Upper lobe of left lung (tissue), 6 donors: ENCODE measurements around the gene PRKCA. TPM values are rescaled to one million over a fixed set of nuclear protein-coding genes. Genes with fewer than 3 reads are reported as not detected.

Experiments used
- ATAC-seq, 2 donors: fragments of 200-7000 bp; cut with Tn5 transposase; one replicate each; pipeline ENCODE4 v1.9.1; 2022; ENCODE audit warnings: mild to moderate bottlenecking in 2 of 2, moderate library complexity in 2 of 2; ENCODE audit not compliant: low FRiP score in 2 of 2
- DNase-seq, 2 donors: peaks; one replicate each; pipeline ENCODE4 v3.0.0-alpha.2; 2019 to 2020
- H3K27ac ChIP-seq, 4 donors: fragments of 200-600 bp; sonication (generic); one replicate each; pipeline ENCODE4 v1.5.1; 2016 to 2019
- H3K27me3 ChIP-seq, 4 donors: fragments of 200-600 bp; sonication (generic); one replicate each; pipeline ENCODE4 v1.5.1; 2017 to 2019
- H3K36me3 ChIP-seq, 4 donors: fragments of 200-600 bp; sonication (generic); one replicate each; pipeline ENCODE4 v1.5.1; 2016 to 2019
- H3K4me1 ChIP-seq, 4 donors: fragments of 200-600 bp; sonication (generic); one replicate each; pipeline ENCODE4 v1.5.1; 2018 to 2019
- H3K4me3 ChIP-seq, 4 donors: fragments of 200-600 bp; sonication (generic); one replicate each; pipeline ENCODE4 v1.5.1; 2017 to 2019; ENCODE audit warnings: mild to moderate bottlenecking in 2 of 4, moderate library complexity in 1 of 4
- H3K9me3 ChIP-seq, 4 donors: fragments of 200-600 bp; sonication (generic); one replicate each; pipeline ENCODE4 v1.5.1; 2018 to 2019
- EP300 ChIP-seq, 4 donors: sonication (generic); formaldehyde crosslinking; IDR thresholded peaks; one replicate each; pipeline ENCODE4 v1.5.1; 2017; ENCODE audit warnings: antibody characterized with exemption in 4 of 4, control low read depth in 2 of 4
- POLR2A ChIP-seq, 4 donors: fragments of 450-650 bp; IDR thresholded peaks; one replicate each; pipeline ENCODE4 v1.5.1; 2016 to 2017; ENCODE audit warnings: antibody characterized with exemption in 4 of 4, mild to moderate bottlenecking in 2 of 4
- POLR2AphosphoS5 ChIP-seq, 2 donors: sonication (generic); formaldehyde crosslinking; IDR thresholded peaks; one replicate each; pipeline ENCODE4 v1.5.1; 2017; ENCODE audit warnings: antibody characterized with exemption in 2 of 2
- whole genome bisulfite sequencing, 2 donors: methylation state at CpG; one replicate each; pipeline ENCODE4 v1.1.5; 2017 to 2018; 5-methylcytosine and 5-hydroxymethylcytosine counted together
- total RNA-seq, 6 donors: library from RNA; depleted of rRNA in 4 of 6; stranded (reverse); fragments of >200 nt in 4 of 6; gene quantifications; one replicate each; pipeline versions ENCODE4 v1.1.0 to v1.2.1, GENCODE V29; 2016 to 2021
- TF ChIP-seq, protein P1 (sequence below), 6 experiments: fragments of 450-650 bp in 4 of 6; fragments of 200-600 bp in 2 of 6; sonication (generic) in 2 of 6; IDR thresholded peaks; one replicate each; pipeline ENCODE4 v1.5.1; 2016 to 2019; ENCODE audit warnings: antibody characterized with exemption in 6 of 6
- donor health status: DM: no; HTN: no; CAD: no; lungs with moderate emphysema.
- donor health status: DM: no; HTN: yes; CAD: no; lungs with severe emphysema.

PRKCA gene
- total RNA-seq, 6 donors from 2014 or later: 10.9 to 29.3 (median 18.0) TPM

DNA sequence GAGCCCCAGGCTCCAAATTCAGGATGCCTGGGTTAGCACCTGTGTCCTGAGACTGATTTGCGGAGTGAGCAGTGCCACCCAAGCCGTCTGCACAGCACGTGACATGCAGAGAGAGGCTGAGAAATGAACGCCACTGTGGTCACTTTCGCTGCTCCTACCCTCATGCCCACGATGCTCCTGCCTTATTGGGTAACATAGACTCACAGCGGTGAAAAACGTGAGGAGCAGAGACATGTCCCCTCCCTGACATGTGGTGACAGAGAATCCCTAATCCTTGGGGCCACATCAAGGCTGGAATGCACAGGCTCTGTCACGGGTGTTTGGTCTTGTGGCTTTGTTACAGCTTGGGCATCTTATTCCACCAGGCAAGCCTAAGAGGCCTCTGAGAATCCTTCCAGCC lies 480.4 kb downstream of the PRKCA start:
- no peak for ATAC-seq
- Histone ChIP-seq H3K4me3 (no peak overlapping the region), H3K27me3 (no peaks in the 10 kb centered on the region), H3K36me3 (peaks cover 0 to 5% (median 2%) of the 10 kb centered on the region in 4 donors), H3K4me1 (peaks cover 0 to 12% (median 4%) of the 10 kb centered on the region in 4 donors), H3K9me3 (no peaks in the 10 kb centered on the region), H3K27ac (no peak overlapping the region)
- no peak for DNase-seq
- TF ChIP-seq POLR2AphosphoS5 (IDR thresholded peaks at IDR 0.05): no peak
- TF ChIP-seq POLR2A (IDR thresholded peaks at IDR 0.05): no peak
- TF ChIP-seq, protein P1, sequence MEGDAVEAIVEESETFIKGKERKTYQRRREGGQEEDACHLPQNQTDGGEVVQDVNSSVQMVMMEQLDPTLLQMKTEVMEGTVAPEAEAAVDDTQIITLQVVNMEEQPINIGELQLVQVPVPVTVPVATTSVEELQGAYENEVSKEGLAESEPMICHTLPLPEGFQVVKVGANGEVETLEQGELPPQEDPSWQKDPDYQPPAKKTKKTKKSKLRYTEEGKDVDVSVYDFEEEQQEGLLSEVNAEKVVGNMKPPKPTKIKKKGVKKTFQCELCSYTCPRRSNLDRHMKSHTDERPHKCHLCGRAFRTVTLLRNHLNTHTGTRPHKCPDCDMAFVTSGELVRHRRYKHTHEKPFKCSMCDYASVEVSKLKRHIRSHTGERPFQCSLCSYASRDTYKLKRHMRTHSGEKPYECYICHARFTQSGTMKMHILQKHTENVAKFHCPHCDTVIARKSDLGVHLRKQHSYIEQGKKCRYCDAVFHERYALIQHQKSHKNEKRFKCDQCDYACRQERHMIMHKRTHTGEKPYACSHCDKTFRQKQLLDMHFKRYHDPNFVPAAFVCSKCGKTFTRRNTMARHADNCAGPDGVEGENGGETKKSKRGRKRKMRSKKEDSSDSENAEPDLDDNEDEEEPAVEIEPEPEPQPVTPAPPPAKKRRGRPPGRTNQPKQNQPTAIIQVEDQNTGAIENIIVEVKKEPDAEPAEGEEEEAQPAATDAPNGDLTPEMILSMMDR (IDR thresholded peaks at IDR 0.05): no peak
- no peak for TF ChIP-seq EP300 (IDR thresholded peaks at IDR 0.05)
- 89 to 90% methylated on average over 6 to 9 of the region's 9 CpGs for WGBS, 2 donors

DNA sequence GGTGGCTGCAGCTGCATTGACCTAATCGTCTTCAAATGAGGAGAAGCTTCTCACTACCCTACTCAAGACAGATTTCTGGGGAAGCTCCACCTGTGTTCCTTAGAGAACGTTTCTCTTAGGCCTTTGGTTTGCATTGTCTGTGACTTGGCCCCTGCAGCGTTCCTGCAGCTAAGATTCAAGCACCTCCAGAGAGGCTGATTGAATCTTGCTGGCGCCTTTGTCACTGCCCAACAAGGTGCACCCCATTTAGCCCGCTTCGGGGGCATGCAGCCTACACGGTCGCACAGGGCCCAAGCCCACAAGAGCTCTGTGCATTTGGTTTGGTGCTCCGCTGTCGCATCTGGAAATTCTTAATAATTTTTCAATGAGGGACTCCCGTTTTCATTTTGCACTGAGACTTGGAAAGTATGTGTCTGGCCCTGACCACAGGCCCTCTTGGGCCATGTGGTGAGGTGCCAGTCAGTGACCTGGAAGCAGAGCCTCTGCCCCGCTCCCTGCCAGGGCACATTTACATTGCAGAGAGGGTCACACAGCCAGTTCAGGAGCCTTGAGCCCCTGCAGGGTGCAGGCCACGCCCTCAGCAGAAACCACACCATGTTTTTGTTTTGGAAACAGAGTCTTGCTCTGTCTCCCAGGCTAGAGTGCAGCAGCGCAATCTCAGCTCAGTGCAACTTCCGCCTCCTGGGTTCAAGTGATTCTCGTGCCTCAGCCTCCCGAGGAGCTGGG lies 481.4 kb downstream of the PRKCA start:
- Histone ChIP-seq H3K27ac (no peak overlapping the region), H3K36me3 (peaks cover 0 to 8% (median 3%) of the 10 kb centered on the region in 4 donors), H3K27me3 (no peaks in the 10 kb centered on the region), H3K9me3 (no peaks in the 10 kb centered on the region), H3K4me1 (peaks cover 0 to 7% (median 3%) of the 10 kb centered on the region in 4 donors), H3K4me3 (no peak overlapping the region)
- ATAC-seq: no peak
- 85 to 91% methylated on average over 15 to 16 of the region's 17 CpGs for WGBS, 2 donors
- DNase-seq: no peak
- no peak for TF ChIP-seq EP300 (IDR thresholded peaks at IDR 0.05)
- no peak for TF ChIP-seq POLR2A (IDR thresholded peaks at IDR 0.05)
- TF ChIP-seq, protein P1 (IDR thresholded peaks at IDR 0.05): no peak
- TF ChIP-seq POLR2AphosphoS5 (IDR thresholded peaks at IDR 0.05): no peak

DNA sequence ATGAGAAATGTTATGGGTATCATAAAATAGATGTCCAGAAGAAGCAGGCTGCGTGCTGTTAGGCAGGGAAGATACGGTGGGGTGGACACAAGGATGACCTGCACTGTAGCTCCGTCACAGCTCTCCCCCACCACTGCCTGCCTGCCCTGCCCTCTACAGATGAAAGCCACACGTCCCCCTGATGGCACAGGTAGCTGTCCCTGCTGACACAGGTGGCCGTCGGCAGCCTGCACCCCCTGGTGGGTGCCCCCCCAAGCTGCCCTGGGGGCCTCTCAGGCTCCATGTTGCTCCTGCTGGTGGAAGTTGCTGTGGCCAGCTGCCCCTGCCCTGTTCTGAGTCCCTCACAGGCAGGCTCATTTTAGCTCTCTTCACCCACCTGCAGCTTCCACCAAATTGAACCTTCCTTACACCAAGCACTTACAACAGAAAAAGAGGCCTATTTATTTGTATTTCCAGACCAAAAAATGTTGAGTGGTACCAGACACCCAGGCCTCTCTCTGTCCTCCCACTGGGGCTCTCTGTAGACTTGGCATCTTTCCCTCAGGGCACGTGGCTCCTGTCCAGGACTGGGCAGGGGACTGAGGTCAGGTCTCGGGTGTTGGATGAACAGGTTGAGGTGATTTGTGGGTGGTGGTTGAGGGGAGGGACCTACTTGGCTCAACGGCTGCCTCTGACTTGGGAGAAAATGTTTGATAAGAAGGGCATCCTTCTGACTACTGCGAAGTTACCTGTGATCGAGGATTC lies 482.4 kb downstream of the PRKCA start:
- peak in 1 of 2 donors; percentile 54 for DNase-seq

DNA sequence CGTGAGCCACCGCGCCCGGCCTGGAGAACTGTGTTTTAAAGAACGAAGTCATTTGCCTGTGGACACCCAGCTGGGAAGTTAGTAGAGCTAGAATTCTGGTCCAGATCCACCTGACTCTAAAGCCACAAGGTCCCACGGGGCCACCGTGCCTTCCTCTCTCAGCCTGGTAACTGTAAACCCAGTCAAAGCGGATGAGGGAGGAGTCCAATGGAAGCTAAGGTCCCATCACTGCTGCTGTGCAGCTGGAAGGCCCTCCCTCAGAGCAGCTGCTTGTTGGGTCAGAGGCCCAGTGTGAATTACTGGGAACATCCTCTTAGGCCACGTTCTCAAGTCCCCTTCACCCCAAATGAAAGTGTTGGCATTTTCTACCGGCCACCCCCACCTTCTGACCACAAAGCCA lies 483.7 kb downstream of the PRKCA start:
- no peak overlapping the region for H3K27ac ChIP-seq
- peaks cover 0 to 7% (median 3%) of the 10 kb centered on the region in 4 donors for H3K4me1 ChIP-seq
- H3K27me3 ChIP-seq: no peaks in the 10 kb centered on the region
- H3K36me3 ChIP-seq: peaks cover 0 to 8% (median 3%) of the 10 kb centered on the region in 4 donors
- H3K9me3 ChIP-seq: no peaks in the 10 kb centered on the region
- no peak overlapping the region for H3K4me3 ChIP-seq
- TF ChIP-seq EP300 (IDR thresholded peaks at IDR 0.05) (no peak), POLR2AphosphoS5 (IDR thresholded peaks at IDR 0.05) (no peak), POLR2A (IDR thresholded peaks at IDR 0.05) (no peak)
- TF ChIP-seq, protein P1 (IDR thresholded peaks at IDR 0.05): no peak
- 90 to 94% methylated on average over 8 to 10 of the region's 10 CpGs for WGBS, 2 donors
- ATAC-seq (no peak), DNase-seq (no peak)

More for the DNA sequence above, 482.4 kb downstream of the PRKCA start:
- Histone ChIP-seq H3K4me1 (peaks cover 0 to 7% (median 3%) of the 10 kb centered on the region in 4 donors), H3K27me3 (no peaks in the 10 kb centered on the region), H3K36me3 (peaks cover 0 to 8% (median 3%) of the 10 kb centered on the region in 4 donors), H3K27ac (peak overlapping the region in 1 of 4 donors; percentile 62), H3K4me3 (no peak overlapping the region), H3K9me3 (no peaks in the 10 kb centered on the region)
- 72% methylated on average over 10 to 11 of the region's 11 CpGs for WGBS, 2 donors
- TF ChIP-seq, protein P1 (IDR thresholded peaks at IDR 0.05): no peak
- TF ChIP-seq POLR2AphosphoS5 (IDR thresholded peaks at IDR 0.05) (no peak), EP300 (IDR thresholded peaks at IDR 0.05) (no peak), POLR2A (IDR thresholded peaks at IDR 0.05) (no peak)
- ATAC-seq: no peak
